Psoas muscle (tissue), 8 donors: ENCODE data around the gene PTPRA. TPM values are rescaled to one million over a fixed set of nuclear protein-coding genes. Genes with fewer than 3 reads are reported as not detected.
A peak's percentile ranks its signal among the peaks of the same experiment; 100 is the strongest.

Source experiments
- ATAC-seq, 4 donors: fragments of 200-7000 bp; cut with Tn5 transposase; one replicate each; pipeline ENCODE4 v1.9.1; 2020; ENCODE audit warnings: moderate library complexity in 3 of 4, mild to moderate bottlenecking in 2 of 4
- DNase-seq, 2 donors: peaks; one replicate each; pipeline ENCODE4 v3.0.0-alpha.2; 2020
- H3K27ac ChIP-seq: fragments of 200-600 bp; one replicate; pipeline ENCODE4 v1.8.0; 2022
- H3K27me3 ChIP-seq, 3 donors: fragments of 200-600 bp in 1 of 3; one replicate each; pipeline versions ENCODE4 v1.6.1 to v1.8.0; 2013 to 2022; ENCODE audit warnings: low read length in 2 of 3, mild to moderate bottlenecking in 2 of 3, moderate library complexity in 1 of 3; ENCODE audit not compliant: insufficient read depth in 3 of 3
- H3K36me3 ChIP-seq, 2 donors: fragments of 200-600 bp in 1 of 2; one replicate each; pipeline versions ENCODE4 v1.6.1 to v1.8.0; 2013 to 2022; ENCODE audit warnings: low read depth in 1 of 2, mild to moderate bottlenecking in 1 of 2, moderate library complexity in 1 of 2; ENCODE audit not compliant: insufficient read depth in 1 of 2
- H3K4me1 ChIP-seq: fragments of 200-600 bp; one replicate; pipeline ENCODE4 v1.8.0; 2022
- H3K4me3 ChIP-seq: fragments of 200-600 bp; one replicate; pipeline ENCODE4 v1.8.0; 2022; ENCODE audit warnings: mild to moderate bottlenecking
- H3K9me3 ChIP-seq: fragments of 200-600 bp; one replicate; pipeline ENCODE4 v1.8.0; 2022
- WGBS, 3 donors: extraction: QIAGEN DNeasy Blood & Tissue Kit; methylation state at CpG; one replicate each; pipeline versions ENCODE4 v1.1.6 to v1.1.7; 2013; 5-methylcytosine and 5-hydroxymethylcytosine counted together
- intact Hi-C, 2 donors: fragments of 100-400 bp; cut with DNase I; formaldehyde crosslinking; loops; one replicate each; pipeline versions ENCODE4 v1.11.0 to v1.14.2; 2022
- polyA plus RNA-seq, 3 donors: library from polyadenylated mRNA; stranded (reverse); fragments of 200-250 nt; gene quantifications; one replicate each; pipeline ENCODE4 v1.2.3, GENCODE V29; 2013
- total RNA-seq, 4 donors: library from RNA; stranded (reverse); fragmentation: NEBNext Ultra II Directional in 2 of 4; extraction: Animal tissue kit (Norgen Biotek cat#: 25700) in 2 of 4; gene quantifications; one replicate each; pipeline versions ENCODE4 v1.2.1 to v1.2.4, GENCODE V29; 2021 to 2023
- TF ChIP-seq, protein P1 (sequence below): fragments of 200-600 bp; IDR thresholded peaks from one replicate; pipeline ENCODE4 v1.8.0; 2022; ENCODE audit warnings: antibody characterized with exemption
- donor health status: healthy with polysubstance abuse.
- donor health status: DM: no; HTN: no; CAD: no; lungs with moderate emphysema.
- donor health status: Bipolar disorder and iron deficiency.
- donor health status: healthy.
- donor health status: DM: yes; HTN: yes; CAD: no.
- donor health status: DM: no; HTN: no; CAD: no.
- donor health status: DM: no; HTN: no; CAD: no.
- donor health status: DM: yes; HTN: yes; CAD: no.

PTPRA gene
- total and polyA plus RNA-seq, 7 donors = 7.6 to 19.9 (median 15.0) TPM

DNA sequence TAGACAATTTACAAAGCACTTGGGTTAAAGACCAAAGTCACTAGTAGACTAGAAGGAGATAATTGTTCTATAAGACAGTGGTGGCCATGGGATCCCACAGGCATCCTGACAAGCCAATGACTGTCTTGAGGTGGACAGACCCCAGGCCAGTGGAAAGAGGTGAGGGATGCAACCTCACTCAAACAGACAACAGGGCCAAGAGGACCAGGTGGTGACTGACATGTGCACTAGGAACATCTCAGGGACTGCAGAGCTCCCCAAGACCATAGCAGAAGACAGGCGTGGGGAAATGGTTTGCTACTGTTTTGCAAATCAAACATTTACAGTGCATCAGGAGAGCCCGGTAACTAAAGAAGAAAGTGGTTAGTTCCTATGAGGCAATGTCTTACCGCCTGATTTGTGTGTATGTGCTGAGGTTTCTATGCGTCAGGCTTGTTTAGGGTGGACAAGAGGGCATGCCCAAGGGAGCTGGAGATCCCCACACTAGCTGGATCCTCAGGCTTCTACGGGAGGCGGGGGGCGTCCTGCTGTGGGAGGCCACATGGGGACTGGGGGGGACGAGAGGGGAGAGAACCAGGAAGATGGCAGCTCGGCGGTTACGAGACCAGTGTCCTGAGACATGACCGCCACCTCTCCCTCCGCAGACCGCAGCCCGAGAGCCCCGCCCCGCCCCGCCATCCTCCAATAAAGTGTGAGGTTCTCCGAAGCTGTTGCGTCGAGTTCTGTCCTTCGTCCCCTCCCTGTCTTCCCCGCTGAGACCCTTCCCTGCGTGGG lies 171.9 kb downstream of the PTPRA start:
- ATAC-seq (peak; percentile 73 to 85 (median 77)), DNase-seq (peak; percentile 87 to 91)
- TF ChIP-seq, protein P1, sequence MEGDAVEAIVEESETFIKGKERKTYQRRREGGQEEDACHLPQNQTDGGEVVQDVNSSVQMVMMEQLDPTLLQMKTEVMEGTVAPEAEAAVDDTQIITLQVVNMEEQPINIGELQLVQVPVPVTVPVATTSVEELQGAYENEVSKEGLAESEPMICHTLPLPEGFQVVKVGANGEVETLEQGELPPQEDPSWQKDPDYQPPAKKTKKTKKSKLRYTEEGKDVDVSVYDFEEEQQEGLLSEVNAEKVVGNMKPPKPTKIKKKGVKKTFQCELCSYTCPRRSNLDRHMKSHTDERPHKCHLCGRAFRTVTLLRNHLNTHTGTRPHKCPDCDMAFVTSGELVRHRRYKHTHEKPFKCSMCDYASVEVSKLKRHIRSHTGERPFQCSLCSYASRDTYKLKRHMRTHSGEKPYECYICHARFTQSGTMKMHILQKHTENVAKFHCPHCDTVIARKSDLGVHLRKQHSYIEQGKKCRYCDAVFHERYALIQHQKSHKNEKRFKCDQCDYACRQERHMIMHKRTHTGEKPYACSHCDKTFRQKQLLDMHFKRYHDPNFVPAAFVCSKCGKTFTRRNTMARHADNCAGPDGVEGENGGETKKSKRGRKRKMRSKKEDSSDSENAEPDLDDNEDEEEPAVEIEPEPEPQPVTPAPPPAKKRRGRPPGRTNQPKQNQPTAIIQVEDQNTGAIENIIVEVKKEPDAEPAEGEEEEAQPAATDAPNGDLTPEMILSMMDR = no peak
- H3K36me3 ChIP-seq = peaks cover 5 to 35% of the 10 kb centered on the region in 2 donors
- intact Hi-C loops = loop anchor here in 1 of 2 donors (10.0 kb wide), 1 partner anchor 160 kb away; the partner anchor contains the start of genes DDRGK1 and ITPA
- H3K4me3 ChIP-seq = peak overlapping the region; percentile 98
- H3K27ac ChIP-seq = peak overlapping the region; percentile 94
- H3K9me3 ChIP-seq = no peaks in the 10 kb centered on the region
- no peaks in the 10 kb centered on the region for H3K27me3 ChIP-seq
- 4 to 5% (median 4%) methylated on average over 13 to 24 of the region's 24 CpGs for WGBS, 3 donors
- H3K4me1 ChIP-seq = peaks cover 7% of the 10 kb centered on the region

DNA sequence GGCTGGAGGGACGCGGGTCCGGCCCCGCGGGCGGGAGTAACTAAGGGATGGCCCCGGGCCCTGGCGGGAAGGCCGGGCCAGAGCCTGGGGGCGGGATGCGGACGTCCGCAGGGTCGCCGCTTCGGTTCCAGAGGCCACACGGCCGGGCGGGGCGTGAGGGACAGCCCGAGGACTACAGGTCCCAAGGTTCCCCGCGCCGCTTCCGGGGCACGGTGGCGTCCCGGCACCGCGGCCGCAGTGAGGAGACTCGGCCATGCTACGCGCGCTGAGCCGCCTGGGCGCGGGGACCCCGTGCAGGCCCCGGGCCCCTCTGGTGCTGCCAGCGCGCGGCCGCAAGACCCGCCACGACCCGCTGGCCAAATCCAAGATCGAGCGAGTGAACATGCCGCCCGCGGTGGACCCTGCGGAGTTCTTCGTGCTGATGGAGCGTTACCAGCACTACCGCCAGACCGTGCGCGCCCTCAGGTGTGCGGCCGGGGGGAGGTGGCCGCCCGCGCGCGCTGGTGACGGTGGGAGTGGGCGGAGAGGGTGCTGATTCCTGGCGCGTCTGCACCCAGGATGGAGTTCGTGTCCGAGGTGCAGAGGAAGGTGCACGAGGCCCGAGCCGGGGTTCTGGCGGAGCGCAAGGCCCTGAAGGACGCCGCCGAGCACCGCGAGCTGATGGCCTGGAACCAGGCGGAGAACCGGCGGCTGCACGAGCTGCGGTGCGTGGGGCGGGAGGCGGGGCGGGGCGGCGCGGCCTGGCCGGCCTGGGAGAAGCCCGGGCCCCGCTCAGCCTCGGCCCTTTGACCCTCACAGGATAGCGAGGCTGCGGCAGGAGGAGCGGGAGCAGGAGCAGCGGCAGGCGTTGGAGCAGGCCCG lies 172.8 kb downstream of the PTPRA start, which contains the start of gene MRPS26:
Gene MRPS26 (plus strand): TSS at position 237 of the 861 bp plus-strand sequence. CDS start 17 bp downstream, at position 254.
- DNase-seq = peak; percentile 94 to 95
- peak within 1 kb of the TSS; percentile 98 for H3K4me3 ChIP-seq
- intact Hi-C loops = loop anchor here in 1 of 2 donors (10.0 kb wide), 1 partner anchor 159 kb away; the partner anchor contains the start of genes DDRGK1 and ITPA
- H3K27me3 ChIP-seq = no peaks in the 10 kb centered on the region
- peaks cover 5 to 36% of the 10 kb centered on the region in 2 donors for H3K36me3 ChIP-seq
- peak within 1 kb of the TSS; percentile 94 for H3K27ac ChIP-seq
- no peaks in the 10 kb centered on the region for H3K9me3 ChIP-seq
- ATAC-seq = peak; percentile 95 to 96 (median 96)
- WGBS, 3 donors = 0 to 1% (median 0%) methylated on average over 77 to 104 of the region's 104 CpGs
- peaks cover 7% of the 10 kb centered on the region for H3K4me1 ChIP-seq
- TF ChIP-seq, protein P1 = no peak

DNA sequence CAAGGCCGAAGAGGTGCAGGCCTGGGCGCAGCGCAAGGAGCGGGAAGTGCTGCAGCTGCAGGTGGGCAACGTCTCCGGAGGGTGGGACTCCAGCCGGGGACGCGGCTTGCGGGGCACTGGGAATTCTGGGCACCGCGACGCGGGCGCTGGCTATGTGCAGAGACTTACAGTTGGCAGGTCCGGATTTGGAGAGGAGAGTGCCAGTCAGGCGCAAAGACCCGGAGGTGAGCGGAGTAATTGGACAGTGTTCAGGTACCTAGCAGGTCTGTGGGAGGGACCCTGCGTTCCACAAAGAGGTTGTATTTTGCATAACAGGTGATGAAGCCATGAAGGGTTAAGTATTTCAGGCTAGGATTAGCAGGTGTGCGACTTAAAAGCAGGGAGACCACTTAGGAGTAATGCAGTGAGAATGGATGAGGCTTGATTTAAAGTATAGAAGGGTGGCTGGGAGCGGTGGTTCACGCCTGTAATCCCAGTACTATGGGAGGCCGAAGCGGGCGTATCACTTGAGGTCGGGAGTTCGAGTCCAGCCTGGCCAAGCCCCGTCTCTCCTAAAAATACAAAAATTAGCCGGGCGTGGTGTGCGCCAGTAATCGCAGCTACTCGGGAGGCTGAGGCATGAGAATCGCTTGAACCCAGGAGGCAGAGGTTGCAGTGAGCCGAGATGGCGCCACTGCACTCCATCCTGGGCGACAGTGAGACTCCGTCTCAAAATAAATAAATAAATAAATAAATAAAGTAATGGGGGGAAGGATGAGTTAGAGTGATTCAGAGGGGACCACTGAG lies 173.6 kb downstream of the PTPRA start:
- ATAC-seq = no peak
- Histone ChIP-seq H3K4me3 (peak overlapping the region; percentile 98), H3K36me3 (peaks cover 5 to 36% of the 10 kb centered on the region in 2 donors), H3K27me3 (no peaks in the 10 kb centered on the region), H3K9me3 (no peaks in the 10 kb centered on the region), H3K27ac (peak overlapping the region; percentile 94), H3K4me1 (peaks cover 7% of the 10 kb centered on the region)
- TF ChIP-seq, protein P1 = no peak
- intact Hi-C loops = loop anchor here in 1 of 2 donors (10.0 kb wide), 1 partner anchor 158 kb away; the partner anchor contains the start of genes DDRGK1 and ITPA
- DNase-seq = no peak
- 40 to 43% (median 41%) methylated on average over 35 to 39 of the region's 39 CpGs for WGBS, 3 donors
